ENCODE data around the gene PRKACA.

DNA sequence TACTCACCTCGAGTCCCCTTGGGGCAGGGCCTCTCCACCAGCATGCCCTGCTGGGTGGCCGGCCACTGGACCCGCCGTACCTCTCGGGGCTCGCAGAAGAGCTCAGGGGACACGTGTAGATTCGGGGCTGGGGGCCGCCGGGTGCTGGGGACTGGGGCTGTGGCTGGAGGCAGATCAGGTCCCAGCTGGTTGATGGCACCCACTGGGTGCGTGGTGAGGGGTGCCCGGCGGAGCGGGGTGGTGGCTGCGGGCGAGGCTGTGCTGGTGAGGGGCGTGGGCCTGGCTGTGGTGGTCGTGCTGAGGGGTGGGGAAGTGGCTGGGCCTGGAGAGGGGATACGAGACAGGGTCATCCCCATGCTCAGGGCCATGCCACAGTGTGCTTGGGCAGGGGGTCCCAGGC, 43.7 kb upstream of the PRKACA start:
- TF ChIP-seq, protein P1, sequence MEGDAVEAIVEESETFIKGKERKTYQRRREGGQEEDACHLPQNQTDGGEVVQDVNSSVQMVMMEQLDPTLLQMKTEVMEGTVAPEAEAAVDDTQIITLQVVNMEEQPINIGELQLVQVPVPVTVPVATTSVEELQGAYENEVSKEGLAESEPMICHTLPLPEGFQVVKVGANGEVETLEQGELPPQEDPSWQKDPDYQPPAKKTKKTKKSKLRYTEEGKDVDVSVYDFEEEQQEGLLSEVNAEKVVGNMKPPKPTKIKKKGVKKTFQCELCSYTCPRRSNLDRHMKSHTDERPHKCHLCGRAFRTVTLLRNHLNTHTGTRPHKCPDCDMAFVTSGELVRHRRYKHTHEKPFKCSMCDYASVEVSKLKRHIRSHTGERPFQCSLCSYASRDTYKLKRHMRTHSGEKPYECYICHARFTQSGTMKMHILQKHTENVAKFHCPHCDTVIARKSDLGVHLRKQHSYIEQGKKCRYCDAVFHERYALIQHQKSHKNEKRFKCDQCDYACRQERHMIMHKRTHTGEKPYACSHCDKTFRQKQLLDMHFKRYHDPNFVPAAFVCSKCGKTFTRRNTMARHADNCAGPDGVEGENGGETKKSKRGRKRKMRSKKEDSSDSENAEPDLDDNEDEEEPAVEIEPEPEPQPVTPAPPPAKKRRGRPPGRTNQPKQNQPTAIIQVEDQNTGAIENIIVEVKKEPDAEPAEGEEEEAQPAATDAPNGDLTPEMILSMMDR (IDR thresholded peaks at IDR 0.05) = no peak
- TF ChIP-seq POLR2A (IDR thresholded peaks at IDR 0.05) = no peak
